CD4-positive, alpha-beta T cell treated with Interferon alpha-2 for 1 hour (primary cell): Measurements from ENCODE around the gene EML1.

ENCODE experiments used
- DNase-seq, 2 donors: peaks; one replicate each; pipeline ENCODE4 v3.0.0-alpha.2; 2020 to 2022

Gene EML1

GRCh38 chr14:99831903-99832685 lies 38.9 kb downstream of the EML1 start:
- DNase-seq = no peak

GRCh38 chr14:99837822-99838221 lies 44.6 kb downstream of the EML1 start:
- no peak for DNase-seq

- no peak for DNase-seq
These were observed 45.5 kb downstream of the EML1 start for GRCh38 chr14:99838639-99839134.

- DNase-seq = no peak
These were observed 46.5 kb downstream of the EML1 start for GRCh38 chr14:99839696-99840095.

GRCh38 chr14:99840265-99840664 lies 47.1 kb downstream of the EML1 start:
- DNase-seq = no peak

- DNase-seq = no peak
These were observed 47.6 kb downstream of the EML1 start for GRCh38 chr14:99840774-99841305.

GRCh38 chr14:99841436-99842071 lies 48.3 kb downstream of the EML1 start:
- DNase-seq = no peak

GRCh38 chr14:99842141-99842540 lies 48.9 kb downstream of the EML1 start:
- no peak for DNase-seq

- DNase-seq = no peak
These were observed 53.6 kb downstream of the EML1 start for GRCh38 chr14:99846808-99847207.

GRCh38 chr14:99850709-99851108 lies 57.5 kb downstream of the EML1 start:
- DNase-seq = no peak

- DNase-seq = no peak
These were observed 59.4 kb downstream of the EML1 start for GRCh38 chr14:99852578-99852977.

GRCh38 chr14:99853206-99853605 lies 60.0 kb downstream of the EML1 start:
- DNase-seq = no peak

- no peak for DNase-seq
These were observed 61.6 kb downstream of the EML1 start for GRCh38 chr14:99854831-99855230.

- no peak for DNase-seq
These were observed 62.1 kb downstream of the EML1 start for GRCh38 chr14:99855271-99855670.

- DNase-seq = no peak
These were observed 64.3 kb downstream of the EML1 start for GRCh38 chr14:99857551-99857950.

GRCh38 chr14:99860219-99860618 lies 67.0 kb downstream of the EML1 start:
- DNase-seq = no peak

GRCh38 chr14:99862136-99862535 lies 68.9 kb downstream of the EML1 start:
- no peak for DNase-seq

GRCh38 chr14:99863059-99863458 lies 69.8 kb downstream of the EML1 start:
- no peak for DNase-seq

GRCh38 chr14:99865408-99865807 lies 72.2 kb downstream of the EML1 start:
- no peak for DNase-seq

GRCh38 chr14:99870617-99871016 lies 77.4 kb downstream of the EML1 start:
- no peak for DNase-seq

- no peak for DNase-seq
These were observed 78.6 kb downstream of the EML1 start for GRCh38 chr14:99871771-99872170.

- DNase-seq = no peak
These were observed 79.7 kb downstream of the EML1 start for GRCh38 chr14:99872786-99873440.

GRCh38 chr14:99873653-99874052 lies 80.4 kb downstream of the EML1 start:
- DNase-seq = no peak

- DNase-seq = no peak
These were observed 81.1 kb downstream of the EML1 start for GRCh38 chr14:99874306-99874705.
